ACHN (cell line): ENCODE measurements around the gene MBTPS2.
"Not testable (repeated sequence)": the region's sequence is repeated elsewhere in the genome, so short reads cannot be mapped to it uniquely, and the experiment has no call there.

ENCODE experiments used
- DNase-seq: peaks from one replicate; pipeline ENCODE4 v3.0.0-alpha.2; 2015
- in situ Hi-C: cut with HindIII; loops from 2 replicates; pipeline ENCODE4 v1.10.0; 2017; ENCODE audit warnings: low sequenced_read_pairs, low pct_ligation_motif_present, low pct_unique_long_range_greater_than_20kb

Gene MBTPS2

GRCh38 chrX:21839334-21840192, at the start of gene MBTPS2:
Gene MBTPS2, plus strand, starts transcription at chrX:21839617. Its CDS starts 118 bp downstream, at chrX:21839735.
- in situ Hi-C loops: no loop called here
- peak; percentile 76 for DNase-seq

- in situ Hi-C loops: no loop called here
- DNase-seq: peak; percentile 51
These were observed 40.7 kb upstream of the MBTPS2 start for GRCh38 chrX:21798677-21799219.

GRCh38 chrX:21799767-21800166, 39.6 kb upstream of the MBTPS2 start:
- in situ Hi-C loops: no loop called here

GRCh38 chrX:21800344-21800770, 39.1 kb upstream of the MBTPS2 start:
- in situ Hi-C loops: no loop called here
- no peak for DNase-seq

More at GRCh38 chrX:21799767-21800166, 39.6 kb upstream of the MBTPS2 start:
- DNase-seq: no peak

GRCh38 chrX:21802054-21802670, 37.3 kb upstream of the MBTPS2 start:
- DNase-seq: no peak

GRCh38 chrX:21802839-21803238, 36.6 kb upstream of the MBTPS2 start:
- in situ Hi-C loops: no loop called here
- no peak for DNase-seq

More at GRCh38 chrX:21802054-21802670, 37.3 kb upstream of the MBTPS2 start:
- in situ Hi-C loops: no loop called here

GRCh38 chrX:21806691-21807090, 32.7 kb upstream of the MBTPS2 start:
- in situ Hi-C loops: no loop called here
- DNase-seq: no peak

GRCh38 chrX:21811832-21812231, 27.6 kb upstream of the MBTPS2 start:
- no peak for DNase-seq
- in situ Hi-C loops: no loop called here

GRCh38 chrX:21812628-21813027, 26.8 kb upstream of the MBTPS2 start:
- DNase-seq: no peak
- in situ Hi-C loops: no loop called here

GRCh38 chrX:21813612-21814368, 25.6 kb upstream of the MBTPS2 start:
- in situ Hi-C loops: no loop called here
- DNase-seq: no peak

- in situ Hi-C loops: no loop called here
- DNase-seq: no peak
These were observed 23.3 kb upstream of the MBTPS2 start for GRCh38 chrX:21816136-21816535.

- DNase-seq, in situ Hi-C loops: not testable (repeated sequence)
These were observed 19.2 kb upstream of the MBTPS2 start for GRCh38 chrX:21820170-21820569.

GRCh38 chrX:21821875-21822274, 17.5 kb upstream of the MBTPS2 start:
- in situ Hi-C loops: no loop called here
- DNase-seq: no peak

GRCh38 chrX:21831496-21831895, 7.9 kb upstream of the MBTPS2 start:
- DNase-seq: no peak
- in situ Hi-C loops: no loop called here

- no peak for DNase-seq
- in situ Hi-C loops: no loop called here
These were observed 2.4 kb upstream of the MBTPS2 start for GRCh38 chrX:21837056-21837455.

GRCh38 chrX:21838937-21839333, 482 bp upstream of the MBTPS2 start:
- peak; percentile 24 for DNase-seq
- in situ Hi-C loops: no loop called here

- in situ Hi-C loops: no loop called here
- DNase-seq: no peak
These were observed 752 bp downstream of the MBTPS2 start for GRCh38 chrX:21840193-21840545.

- DNase-seq: no peak
- in situ Hi-C loops: no loop called here
These were observed 3.8 kb downstream of the MBTPS2 start for GRCh38 chrX:21843179-21843578.

GRCh38 chrX:21845096-21845495, 5.7 kb downstream of the MBTPS2 start:
- in situ Hi-C loops: no loop called here
- no peak for DNase-seq
